HG03442 (cell line): ENCODE results near the gene NGDN.

Experiments
- ATAC-seq: cut with Tn5 transposase; IDR thresholded peaks from one replicate; pipeline ENCODE4 v1.9.1; 2021; ENCODE audit warnings: mild to moderate bottlenecking, moderate library complexity; ENCODE audit not compliant: unreplicated experiment

Gene NGDN

DNA sequence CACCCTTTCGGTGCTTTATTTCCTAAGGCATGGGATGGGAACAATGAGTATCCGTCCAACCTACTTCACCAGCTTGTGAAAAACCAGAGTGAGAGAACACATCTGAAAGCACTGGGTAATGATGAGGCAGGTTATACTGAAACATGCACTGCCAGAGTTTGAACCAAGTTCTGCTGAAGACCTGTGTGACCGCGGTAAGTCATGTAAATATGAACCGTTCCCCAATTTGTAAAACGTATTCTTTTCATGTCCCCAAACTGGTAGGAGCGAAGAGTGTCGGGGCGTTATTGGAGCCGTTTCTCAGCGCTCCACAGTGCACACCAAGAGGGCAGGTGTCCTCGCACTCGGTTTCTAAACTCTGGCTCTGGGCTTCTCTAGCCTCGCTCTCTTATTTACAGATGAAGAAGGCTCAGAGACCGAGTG, 788 bp upstream of the NGDN start:
- no peak for ATAC-seq

DNA sequence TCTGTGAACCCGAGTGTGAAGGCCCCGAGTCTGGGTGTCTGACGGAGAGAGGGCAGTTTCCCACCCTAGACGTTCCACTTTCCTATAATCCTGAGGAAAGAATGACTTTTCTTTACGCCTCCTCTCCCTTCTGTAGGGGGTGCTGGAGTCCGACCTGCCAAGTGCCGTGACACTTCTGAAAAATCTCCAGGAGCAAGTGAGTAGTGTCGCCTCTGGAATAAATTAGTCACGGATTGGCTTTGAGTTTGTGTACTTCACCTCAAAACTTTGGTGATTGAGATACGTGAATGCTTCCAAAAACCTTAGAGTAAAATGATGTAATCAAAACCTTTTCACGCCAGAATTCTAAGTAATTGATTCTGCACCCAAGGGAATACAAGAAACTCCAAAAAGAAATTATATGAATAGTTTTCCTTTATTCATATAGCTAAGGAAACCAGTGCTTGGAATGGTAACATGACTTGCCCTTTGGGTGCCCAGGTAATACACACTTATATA, 452 bp downstream of the NGDN start:
- no peak for ATAC-seq

DNA sequence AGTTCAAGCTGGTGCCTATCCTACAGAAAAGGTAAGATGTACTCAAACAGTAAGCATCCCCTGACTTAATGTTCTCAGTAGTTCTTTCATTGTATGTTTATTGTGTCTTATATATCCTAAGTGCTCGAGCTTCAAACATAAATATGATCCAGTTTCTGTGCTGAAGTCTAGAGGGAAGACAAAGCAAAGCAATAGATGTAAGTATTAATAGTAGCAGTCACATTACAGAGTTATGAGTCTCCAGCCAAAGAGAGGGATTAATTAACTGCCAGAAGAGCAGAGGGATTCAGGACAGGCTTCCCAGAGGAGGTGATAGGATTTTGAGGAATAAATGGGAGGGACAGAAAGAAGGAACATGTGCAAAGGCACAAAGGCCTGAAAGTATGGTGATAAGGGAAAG, 1.4 kb downstream of the NGDN start:
- ATAC-seq: no peak

DNA sequence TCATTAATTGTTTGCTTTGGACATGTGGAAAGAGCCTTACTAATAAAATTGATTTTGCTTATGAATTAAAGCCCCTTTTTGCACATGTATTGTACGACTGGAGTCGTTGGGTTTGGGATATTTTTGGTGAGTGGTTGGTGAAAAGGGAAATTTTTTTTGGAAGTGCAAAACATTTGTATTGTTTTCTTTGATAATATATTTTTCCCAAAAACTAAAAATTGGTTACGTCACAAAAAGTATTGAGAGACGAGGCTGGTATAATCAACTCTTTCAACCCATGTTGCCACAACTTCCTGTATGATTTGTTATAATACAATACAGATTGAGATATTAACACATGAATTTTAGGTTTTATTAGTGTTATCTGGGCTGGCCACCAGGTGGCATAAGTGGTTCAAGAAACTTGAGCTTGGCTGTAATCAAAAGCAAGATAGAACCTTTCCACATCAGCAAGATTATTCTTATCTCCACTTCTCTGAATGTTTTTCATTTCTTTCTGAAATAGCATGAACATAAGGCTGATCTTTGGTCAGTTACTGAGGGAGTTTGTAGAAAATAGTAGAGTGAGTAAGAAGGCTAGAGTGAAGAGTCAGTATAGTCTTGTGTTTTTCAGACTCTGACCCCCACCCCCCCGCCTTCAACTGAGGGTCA, 8.7 kb downstream of the NGDN start:
- ATAC-seq: no peak

DNA sequence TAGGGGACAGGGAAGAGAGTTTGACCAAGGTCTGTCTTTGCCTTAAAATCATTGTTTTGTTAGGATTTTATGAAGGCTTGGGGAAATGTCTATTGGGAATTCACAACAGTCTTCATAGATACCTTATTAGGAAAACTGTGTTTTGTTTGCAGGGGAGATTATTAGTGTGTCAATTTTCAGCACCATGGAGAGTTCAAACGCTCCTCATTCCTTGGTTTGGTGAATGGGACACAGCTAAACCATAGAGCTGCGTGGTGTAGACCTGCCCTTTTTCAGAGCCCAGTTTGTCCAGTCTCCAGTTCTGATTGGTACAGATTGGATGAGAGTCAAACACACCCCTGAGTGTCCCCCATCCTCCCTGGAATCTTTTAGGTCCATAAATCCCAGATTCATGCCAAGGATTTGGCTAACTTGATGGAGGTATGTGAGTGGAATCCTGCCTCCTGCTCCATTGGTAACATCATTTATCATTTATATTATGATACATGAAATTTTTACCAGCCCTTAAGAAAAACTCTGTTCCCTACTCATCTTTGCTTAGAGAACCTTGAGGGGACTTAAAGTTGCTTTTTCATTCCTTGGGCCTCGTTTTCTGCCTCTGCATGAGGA, 12.0 kb downstream of the NGDN start:
- ATAC-seq: no peak

DNA sequence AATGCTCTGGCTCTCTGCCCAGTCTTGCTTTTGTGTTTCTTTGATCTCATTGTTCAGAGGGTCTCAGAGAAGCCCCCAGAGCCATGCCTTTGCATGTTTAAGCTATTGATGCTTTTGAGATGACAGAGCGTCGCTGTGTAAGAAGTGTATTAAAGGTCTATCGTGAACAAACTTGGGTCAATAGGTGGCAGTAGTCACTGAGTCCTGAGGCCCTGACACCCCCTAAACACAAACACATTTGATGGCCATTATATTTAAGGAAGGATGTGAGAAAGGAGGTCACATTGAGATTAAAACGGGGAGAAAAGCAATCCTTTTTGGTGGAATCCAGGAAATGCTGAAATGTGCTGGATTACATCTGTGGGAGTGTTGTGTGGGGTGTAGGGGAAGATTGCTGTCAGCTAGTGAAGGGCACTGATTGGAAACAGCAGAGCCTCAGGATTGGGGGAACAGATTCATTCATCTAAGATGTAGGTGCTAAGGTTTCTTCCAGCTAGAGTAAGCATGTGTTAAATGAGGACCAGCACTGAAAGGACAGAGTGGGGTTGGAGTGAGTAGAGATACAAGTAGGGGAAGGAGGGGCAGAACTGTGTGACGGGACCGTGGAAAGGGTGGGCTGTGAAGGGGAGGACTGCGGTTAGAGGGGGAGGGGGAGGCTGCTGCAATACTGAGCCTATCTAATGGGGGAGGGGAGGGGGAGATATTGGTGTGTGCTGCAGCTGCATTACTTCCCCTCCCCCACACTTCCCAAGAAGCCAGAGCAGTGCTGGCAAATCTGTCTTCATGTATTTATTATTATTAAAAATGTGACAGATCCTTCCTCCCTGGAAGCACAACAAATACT, 12.7 kb downstream of the NGDN start:
- no peak for ATAC-seq

DNA sequence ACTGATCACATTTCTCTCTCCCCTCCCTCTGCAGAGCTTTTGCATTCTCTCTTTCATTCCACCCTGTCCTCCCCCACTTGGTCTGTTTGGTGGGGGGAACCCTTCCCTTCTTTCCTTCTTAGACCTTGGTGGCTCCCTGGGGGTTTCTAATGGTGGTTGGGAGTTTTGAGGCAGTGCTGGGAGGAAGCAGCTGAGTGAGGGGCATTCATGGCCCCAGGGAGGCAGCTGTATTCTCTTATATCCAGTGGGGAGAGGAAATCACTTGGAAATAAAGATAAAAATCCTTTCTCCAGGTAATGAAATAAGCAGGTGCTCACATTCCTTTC, 13.3 kb downstream of the NGDN start:
- no peak for ATAC-seq

DNA sequence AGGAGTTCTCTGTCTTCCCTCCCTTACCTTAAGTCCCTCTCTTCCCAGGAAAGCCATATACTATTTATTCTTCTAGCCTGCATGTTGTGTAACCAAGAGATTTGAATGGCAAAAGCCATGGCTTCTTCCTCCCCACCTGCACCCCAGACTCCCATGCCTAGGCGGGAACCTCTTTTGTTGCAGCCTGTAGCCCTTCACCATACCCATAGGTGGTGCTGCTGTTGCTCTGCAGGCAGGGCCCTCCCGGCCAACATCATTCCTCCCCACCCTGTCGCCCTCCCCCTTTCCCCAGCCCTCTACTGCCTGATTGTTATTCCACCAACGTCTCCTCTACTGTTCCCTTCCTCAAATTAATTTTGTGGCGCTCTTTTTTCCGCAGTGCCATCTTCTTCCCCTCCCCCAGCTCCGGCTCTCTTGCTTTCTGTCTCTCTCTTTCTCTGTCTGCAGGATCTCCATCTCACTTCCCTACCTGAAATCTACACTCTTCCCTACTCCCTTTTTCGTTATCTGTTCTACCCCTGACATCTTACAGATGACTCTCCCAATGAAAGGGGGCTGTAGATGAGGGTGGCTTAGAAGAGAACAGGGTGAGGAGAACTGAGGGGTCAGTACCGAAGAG, 13.8 kb downstream of the NGDN start:
- ATAC-seq: no peak

DNA sequence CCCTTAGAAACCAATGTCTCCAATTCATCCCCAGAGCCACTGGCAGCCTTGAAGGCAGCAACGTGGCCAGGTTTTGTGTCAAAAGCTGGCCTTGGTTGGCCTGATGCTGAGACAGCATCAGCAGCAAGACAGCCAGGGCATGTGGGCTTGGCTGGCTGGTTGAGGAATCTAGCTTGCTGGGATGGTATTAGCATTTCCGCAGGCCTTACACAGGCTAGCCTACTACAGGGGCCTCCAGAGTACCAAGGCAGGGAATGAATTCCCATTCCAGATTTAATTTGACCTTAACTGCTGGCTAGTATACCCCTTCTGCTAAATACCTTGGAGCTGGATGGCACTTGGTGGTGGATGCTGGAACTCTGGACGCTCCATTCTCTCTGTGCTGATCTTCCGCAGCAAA, 15.8 kb downstream of the NGDN start:
- ATAC-seq: no peak

DNA sequence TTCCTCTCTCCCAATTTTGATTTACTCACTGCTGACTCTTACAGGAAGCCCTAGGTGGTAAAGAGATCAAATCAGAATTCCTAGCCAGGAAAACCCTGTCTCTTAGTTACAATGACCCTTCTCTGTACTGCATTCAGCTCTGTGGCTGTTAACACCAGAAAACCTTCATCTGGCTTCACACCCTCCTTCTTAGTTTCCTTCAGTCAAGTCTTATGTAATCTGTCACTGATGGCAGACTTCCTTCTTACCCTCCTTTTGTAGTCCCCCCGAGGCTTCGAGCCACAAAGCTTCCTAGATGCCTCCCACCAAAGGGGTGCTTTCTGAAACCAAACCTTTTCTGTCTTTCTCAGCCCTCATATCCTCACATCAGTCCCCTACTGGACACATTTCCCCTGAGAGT, 16.5 kb downstream of the NGDN start:
- no peak for ATAC-seq

DNA sequence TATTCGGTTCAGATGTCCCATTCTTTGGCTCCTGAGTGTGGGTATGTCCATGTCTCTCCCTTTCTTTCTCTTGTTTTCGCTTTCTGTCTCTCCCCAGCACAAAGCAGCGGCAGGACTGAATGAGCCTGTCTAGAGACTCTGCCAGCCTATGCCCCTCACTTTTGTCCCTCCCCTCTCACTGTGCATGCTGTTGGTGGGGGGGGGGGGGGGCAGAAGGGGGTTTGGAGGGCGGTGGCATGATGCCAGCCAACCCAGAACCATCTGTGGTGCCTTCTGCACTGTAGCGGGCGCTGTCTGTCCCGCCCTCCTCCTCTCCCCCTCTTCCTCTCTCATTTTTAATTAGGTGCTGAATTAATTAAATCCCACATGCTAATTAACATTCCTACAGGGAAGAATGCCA, 17.7 kb downstream of the NGDN start:
- ATAC-seq: no peak

DNA sequence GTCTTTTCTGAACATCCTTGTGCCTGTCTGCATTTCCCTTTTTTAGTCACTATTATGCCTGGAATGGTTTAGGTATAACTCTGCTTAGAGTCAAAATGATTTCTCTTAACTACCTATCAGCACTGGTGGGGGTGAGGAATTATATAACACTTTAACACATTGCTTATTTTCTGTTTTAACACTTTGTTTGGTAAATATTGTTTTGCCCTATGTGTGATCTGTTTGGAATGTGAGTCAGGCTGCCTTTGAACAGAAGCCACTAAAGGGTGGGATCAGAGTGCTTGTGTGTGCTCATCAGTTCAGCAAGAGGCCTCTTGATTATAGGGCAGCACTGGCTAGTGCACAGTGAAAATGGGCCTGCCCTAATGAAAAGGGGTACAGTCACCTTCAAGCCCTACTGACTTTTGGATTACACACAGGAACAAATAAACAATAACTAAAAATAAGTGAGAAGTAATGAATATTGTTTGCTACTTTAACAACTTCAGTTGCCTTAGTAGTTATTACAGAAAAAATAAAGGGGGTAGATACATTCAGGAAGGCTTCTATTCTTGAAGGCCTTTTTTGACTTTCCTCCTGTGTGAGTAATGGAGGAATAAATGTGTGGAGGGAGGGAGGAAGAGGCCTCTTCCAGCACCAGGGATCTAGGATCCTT, 23.2 kb downstream of the NGDN start:
- no peak for ATAC-seq

DNA sequence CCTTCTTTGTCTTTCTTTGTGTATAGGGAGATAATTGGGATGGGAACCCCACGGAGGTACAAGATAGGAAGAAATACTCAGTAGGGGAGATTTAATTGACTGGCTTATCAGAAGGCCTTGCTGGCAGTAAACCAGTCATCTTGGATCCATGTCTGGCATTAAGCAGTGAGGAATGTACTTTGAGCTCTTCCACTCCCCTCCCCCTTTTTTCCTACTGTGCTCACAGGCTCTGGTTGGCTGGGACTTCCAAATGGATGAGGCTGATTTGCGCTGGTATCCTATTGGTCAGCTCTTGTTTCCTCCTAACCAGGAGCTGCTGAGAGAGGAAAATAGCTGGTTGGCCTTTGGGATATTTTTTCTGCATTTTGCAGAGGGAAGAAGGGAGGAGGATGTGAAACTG, 24.7 kb downstream of the NGDN start:
- ATAC-seq: no peak

DNA sequence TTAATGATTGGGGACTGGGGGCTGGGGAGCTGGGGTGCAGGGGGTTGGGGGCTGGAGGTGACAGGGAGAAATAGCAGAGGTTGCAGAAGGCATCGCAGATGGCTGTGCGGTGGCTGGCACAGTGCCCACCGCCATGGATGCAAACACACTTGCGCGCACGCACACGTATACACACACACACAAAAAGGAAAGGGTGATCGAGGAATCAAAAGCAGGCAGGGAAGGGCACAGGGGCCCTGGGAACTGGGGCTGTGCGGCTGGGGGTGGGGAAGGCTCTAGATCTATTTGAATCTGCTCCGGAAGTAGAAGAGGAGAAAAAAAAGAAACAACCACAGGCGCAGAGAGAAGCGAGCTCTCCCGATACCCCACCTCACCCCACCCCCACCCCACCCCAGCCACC, 42.7 kb downstream of the NGDN start:
- ATAC-seq: no peak

DNA sequence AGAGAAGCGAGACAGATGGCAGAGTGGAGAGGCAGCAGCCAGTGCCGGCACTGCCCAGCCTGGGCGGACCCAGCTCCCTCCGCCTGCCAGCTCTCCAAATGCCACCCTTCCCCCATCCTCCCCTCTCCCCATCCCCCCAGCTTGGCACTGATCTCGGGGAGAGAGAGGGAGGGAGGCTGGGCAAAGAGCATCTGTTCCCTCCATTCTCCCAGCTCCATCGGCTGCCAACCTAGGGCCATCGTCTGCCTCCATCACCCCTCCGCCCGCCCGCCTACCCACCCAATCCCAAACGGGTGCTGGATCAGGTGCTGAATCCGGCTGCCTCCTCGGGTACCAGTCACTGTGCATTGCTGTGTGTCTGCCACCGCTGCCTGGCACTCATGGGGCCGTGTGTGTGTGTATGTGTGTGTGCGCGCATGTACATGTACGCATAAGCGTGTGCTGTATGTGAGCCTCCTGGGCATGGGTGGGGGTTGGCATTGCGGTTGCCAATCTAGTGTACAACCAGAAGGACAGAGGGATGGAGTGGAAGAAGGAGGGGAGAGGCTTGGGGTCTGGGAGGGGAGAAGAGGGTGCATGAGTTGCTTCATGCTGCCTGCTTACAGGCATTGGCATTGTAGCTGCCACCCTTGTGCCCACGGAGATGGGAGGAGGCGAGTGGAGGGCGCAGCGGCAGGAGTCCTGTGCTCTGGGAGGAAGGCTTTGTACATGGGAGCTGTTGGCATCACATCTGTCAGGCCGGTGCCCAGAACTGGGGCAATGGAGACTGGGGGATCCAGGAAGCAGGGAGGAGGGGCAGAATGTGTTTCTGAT, 43.7 kb downstream of the NGDN start:
- ATAC-seq: no peak

DNA sequence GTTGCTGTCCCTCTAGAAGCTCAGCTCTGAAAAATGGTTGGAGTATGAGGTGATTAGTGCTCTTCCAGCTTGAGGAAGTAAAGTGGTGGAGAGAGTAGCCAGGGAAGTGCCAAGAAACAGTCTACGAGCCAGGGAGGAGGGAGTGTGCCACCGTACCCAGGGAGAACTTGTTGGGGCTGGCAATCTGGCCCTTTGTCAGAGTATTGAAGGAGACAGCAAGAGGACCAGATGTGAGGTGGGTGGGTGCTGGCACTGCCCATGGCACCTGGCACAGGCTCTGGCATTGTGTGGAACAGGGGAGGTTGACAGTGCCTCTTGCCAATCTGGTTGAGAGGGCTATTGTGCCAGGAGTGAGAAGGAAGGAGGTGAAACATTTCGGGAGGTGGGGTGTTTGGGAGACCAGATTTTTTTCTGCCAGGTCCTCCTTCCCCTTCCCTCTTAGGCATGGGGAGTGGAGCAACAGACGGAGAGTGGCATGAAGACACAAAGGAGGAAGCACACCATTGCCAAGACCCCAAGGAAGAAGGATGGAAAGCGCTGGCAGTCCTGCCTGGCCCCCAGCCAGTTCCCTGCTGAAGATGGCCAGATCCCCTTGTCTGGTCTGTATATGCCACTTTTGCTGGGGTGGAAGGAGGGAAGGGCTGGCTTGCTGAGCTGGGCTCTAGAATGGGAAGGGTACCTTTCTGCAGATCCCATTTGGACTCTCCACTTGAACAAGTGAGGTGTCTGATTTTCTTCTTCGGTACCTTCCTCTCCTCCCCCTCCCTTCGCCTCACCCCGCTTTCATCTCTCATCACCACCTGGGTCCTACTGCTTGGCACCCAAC, 44.5 kb downstream of the NGDN start:
- no peak for ATAC-seq

DNA sequence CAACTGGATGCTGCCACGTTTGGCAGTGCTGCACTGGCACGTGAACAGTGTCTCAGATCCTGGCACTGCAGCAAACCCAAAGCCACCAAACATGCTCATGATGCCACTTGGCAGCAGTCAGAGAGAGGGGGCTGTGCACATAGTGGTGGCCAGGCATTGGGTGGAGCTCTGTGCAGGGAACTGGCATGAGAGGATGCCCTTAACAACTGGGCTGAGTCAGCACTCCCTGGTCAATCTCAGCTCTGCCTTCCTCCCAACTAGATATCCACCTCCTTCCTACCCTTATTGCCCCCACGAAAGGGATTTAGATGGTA, 45.1 kb downstream of the NGDN start:
- ATAC-seq: no peak

DNA sequence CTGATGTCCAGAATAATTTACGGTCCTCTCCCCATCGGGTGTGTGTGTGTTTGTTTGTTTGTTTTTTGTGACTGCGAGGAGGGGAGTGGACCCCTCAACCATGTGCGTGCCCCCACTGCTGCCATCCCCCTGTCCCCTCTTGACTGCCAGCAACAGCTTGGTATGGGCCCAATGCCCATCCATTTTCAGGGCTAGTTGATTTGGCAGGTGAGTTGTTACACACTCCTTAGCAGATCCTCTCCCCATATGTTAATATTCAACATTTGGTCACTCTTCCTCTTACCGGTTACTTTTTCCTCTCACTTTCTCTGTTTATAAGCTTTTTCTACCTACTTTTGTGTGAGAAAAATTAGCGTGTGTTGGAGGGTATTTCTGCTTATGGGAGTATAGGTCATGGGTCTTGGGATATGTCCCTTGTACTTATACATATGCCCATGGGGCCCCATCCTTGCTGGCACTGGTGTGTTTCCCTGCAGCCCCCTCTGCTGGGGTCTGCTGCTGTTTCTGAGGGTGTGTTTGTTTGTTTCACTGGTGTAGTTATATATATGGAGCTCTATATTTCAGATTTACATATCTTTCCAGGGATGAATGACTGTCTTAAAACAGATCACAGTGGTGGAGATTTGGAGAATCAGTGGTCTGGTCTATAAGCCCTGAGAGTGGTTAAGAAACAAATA, 48.3 kb downstream of the NGDN start:
- no peak for ATAC-seq

DNA sequence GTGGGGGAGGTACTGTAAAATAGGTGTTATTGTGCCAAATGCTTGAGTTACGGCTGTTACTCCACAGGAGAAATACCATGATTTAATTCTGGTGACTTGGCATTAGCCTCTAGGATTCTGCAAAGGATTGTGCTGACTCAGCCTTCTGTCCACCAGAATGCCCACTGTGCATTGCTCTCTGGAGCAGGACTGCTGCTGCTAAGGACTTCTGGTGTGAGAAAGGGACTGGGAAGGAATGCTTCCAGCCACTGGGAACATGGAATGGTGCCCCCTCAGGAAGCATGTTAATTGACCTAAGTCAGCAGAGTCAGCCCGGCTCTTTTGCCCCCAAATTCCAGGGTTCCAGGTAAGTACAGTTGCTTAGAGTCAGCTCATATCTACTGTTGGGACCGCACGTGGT, 49.2 kb downstream of the NGDN start:
- no peak for ATAC-seq
